GM18505 (cell line): ENCODE results near the gene SLC35E2B.
"Not testable (repeated sequence)": the region's sequence is repeated elsewhere in the genome, so short reads cannot be mapped to it uniquely, and the experiment has no call there.

Experiments used
- ATAC-seq: cut with Tn5 transposase; IDR thresholded peaks from one replicate; pipeline ENCODE4 v1.9.1; 2021; ENCODE audit not compliant: unreplicated experiment
- POLR2A ChIP-seq: IDR thresholded peaks from 4 replicates; pipeline ENCODE4 v1.6.1; 2011; ENCODE audit warnings: borderline replicate concordance; ENCODE audit not compliant: insufficient read depth, insufficient read length; ENCODE audit errors: extremely low read depth

SLC35E2B gene

DNA sequence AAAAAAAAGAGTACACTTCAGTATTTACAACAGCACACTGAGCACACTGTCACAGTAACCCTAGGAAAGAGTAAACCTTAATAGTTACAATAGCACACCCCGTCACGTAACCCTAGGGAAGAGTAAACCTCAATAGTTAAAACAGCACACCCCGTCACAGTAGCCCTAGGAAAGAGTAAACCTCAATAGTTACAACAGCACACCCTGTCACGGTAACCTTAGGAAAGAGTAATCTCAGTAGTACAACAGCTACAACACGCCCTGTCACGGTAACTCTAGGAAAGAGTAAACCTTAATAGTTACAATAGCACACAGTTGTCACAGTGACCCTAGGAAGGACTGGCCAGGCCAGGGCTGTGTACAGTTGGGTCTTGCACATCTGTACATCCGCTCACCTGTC is 28.6 kb upstream of the SLC35E2B start:
- no peak for TF ChIP-seq POLR2A

GRCh38 chr1:1715109-1715883 is 22.7 kb upstream of the SLC35E2B start:
- not testable (repeated sequence) for ATAC-seq

More for the DNA sequence above, 28.6 kb upstream of the SLC35E2B start:
- no peak for ATAC-seq

GRCh38 chr1:1707897-1708296 is 15.3 kb upstream of the SLC35E2B start:
- ATAC-seq: not testable (repeated sequence)

GRCh38 chr1:1707241-1707640 is 14.6 kb upstream of the SLC35E2B start:
- not testable (repeated sequence) for ATAC-seq

GRCh38 chr1:1705623-1706022 is 13.0 kb upstream of the SLC35E2B start:
- ATAC-seq: not testable (repeated sequence)

- not testable (repeated sequence) for ATAC-seq
These were observed 11.8 kb upstream of the SLC35E2B start for GRCh38 chr1:1704284-1704957.

DNA sequence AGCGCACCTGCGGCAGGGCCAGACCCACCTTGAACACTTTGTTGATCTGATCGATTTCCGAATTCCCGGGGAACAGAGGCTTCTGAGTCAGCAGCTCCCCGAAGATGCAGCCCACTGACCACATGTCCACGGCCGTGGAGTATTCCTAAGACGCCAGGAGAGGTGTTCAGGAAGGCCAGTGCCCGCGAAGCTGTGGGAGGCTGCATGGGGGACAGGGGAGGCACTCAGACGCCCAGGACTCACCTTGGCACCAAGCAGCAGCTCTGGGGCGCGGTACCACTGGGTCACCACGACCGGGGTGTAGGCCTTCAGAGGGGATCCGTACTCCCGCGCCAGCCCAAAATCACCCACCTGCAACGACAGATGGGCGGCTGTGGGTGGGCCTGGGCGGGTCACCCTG is 11.2 kb upstream of the SLC35E2B start:
- TF ChIP-seq POLR2A: no peak
- ATAC-seq: no peak

DNA sequence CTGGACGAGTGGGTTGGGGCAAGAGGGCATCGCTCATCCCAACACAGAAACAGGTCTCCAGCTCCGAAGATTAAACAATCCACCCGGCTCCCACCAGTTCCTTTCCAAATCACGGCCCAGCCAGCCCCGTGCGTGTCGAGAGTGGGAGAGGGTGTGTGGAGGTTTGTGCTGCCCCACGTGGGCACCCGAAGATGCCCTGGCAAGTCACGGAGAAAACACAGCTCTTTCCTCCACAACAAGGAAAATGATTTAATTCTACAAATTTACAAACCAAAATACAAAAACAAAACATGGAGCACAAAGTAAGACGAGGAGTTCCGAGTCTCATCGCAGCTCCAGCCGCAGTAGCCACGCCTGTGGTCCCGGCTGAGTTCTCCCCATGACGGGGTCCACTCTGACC is 9.9 kb upstream of the SLC35E2B start:
- ATAC-seq: not testable (repeated sequence)

- ATAC-seq: not testable (repeated sequence)
These were observed 8.0 kb upstream of the SLC35E2B start for GRCh38 chr1:1700557-1700956.

DNA sequence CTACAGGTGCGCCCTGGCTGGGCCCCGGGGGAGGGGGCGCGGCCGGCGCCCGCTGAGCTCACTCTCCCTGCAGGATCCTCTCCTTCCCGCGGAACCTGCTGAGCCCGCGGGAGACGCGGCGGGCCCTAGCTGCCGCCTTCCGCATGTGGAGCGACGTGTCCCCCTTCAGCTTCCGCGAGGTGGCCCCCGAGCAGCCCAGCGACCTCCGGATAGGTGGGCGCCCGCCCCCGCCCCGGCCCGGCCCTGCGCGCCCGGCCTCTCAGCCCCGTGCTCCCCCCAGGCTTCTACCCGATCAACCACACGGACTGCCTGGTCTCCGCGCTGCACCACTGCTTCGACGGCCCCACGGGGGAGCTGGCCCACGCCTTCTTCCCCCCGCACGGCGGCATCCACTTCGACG is 7.5 kb upstream of the SLC35E2B start:
- ATAC-seq: not testable (repeated sequence)

DNA sequence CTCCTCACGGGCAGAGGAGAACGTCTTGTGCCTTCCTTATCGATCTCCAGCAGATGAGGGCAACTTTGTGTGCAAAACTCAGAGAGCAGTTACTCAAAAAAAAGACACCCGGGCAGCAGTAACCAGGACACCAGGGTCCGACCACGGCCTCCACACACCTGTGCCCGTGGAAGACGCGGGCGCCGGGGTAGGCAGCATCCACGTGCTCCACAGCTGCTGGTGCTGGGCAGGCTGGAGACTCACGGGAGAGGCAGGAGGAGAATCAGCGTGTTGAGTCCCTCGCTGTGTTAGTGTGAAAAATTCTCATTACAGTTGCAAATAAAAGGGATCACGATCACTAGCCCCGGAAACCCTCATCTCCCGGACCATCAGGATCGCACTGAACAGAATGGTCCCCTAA is 6.5 kb upstream of the SLC35E2B start:
- not testable (repeated sequence) for ATAC-seq

GRCh38 chr1:1697358-1698183 is 5.0 kb upstream of the SLC35E2B start:
- not testable (repeated sequence) for ATAC-seq

- not testable (repeated sequence) for ATAC-seq
These were observed 4.1 kb upstream of the SLC35E2B start for GRCh38 chr1:1696431-1697357.

DNA sequence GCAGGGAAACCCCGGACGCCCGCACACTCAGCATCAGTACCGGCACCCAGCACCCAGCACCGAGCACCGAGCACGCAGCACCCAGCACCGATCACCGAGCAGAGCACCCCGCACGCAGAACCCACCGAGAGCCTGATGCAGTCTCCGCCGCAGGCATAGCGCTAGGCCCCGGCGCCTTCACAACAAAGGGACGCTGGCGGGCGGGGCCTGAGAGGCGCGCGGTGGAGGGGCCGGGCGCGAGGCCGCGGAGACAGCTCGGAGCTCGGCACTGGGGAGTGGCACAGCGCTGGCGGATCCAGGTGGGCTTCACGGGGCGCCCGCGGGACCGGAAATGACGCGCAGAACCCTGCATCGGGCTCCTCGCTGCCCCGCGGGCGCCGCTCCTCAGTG is 276 bp downstream of the SLC35E2B start:
- peak; percentile 49 for TF ChIP-seq POLR2A
- peak; percentile 40 for ATAC-seq

DNA sequence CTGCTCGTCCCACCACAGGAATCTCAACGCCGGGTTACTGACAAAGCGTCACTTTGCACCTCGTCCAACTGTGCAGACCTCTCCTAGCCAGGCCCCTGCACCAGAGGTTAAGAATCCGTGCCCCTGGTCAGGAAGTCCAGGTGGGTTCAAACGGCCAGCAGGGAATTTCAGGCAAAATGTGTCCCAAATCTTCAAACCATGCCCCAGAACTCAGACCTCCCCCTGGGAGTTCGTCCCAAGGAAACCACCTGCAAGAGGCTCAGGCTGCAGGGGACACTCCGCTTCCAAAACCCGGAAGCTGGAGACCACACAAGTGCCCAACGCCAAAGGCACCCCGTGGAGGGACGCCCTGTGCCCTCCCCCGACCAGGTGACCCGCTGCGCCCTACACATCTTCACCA is 1.2 kb downstream of the SLC35E2B start:
- not testable (repeated sequence) for ATAC-seq

DNA sequence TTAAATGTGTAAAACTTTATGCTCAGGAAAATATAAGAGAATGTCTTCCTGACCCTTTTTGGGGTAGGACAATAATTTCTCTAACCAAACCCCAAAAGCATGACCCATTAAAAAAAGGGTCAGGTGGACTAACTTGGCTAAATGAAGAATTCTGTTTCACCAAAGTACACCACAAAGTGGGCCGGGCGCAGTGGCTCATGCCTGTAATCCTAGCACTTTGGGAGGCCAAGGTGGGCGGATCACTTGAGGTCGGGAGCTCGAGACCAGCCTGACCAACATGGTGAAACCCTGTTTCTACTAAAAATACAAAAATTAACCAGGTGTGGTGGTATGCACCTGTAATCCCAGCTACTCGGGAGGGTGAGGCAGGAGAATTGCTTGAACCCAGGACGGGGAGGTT is 3.1 kb downstream of the SLC35E2B start:
- not testable (repeated sequence) for ATAC-seq
